WTC11 (cell line): ENCODE measurements around the gene KIAA0930. TPM values are rescaled to one million over a fixed set of nuclear protein-coding genes. Genes with fewer than 3 reads are reported as not detected.

Experiments used
- ATAC-seq: fragments of 200-7000 bp; cut with Tn5 transposase; 2 replicates; pipeline ENCODE4 v1.10.0; 2021; ENCODE audit warnings: mild to moderate bottlenecking, moderate library complexity
- CTCF ChIA-PET: fragments of 300-600 bp; sonication (Branson Sonifier 250); formaldehyde crosslinking; loops from one replicate; lab custom pipeline; 2021; ENCODE audit warnings: antibody characterized with exemption; lab: Charles Lee
- POLR2A ChIA-PET: fragments of 350-600 bp; sonication (Branson Sonifier 250); formaldehyde crosslinking; loops from one replicate; lab custom pipeline; 2021; ENCODE audit warnings: antibody characterized with exemption; lab: Charles Lee
- DNase-seq: peaks from one replicate; pipeline ENCODE4 v3.0.0; 2021; ENCODE audit warnings: low spot score
- H3K27ac Mint-ChIP-seq: 2 replicates; pipeline ENCODE4 v1.8.0; 2021; ENCODE audit warnings: mixed read lengths
- H3K27me3 Mint-ChIP-seq: 2 replicates; pipeline ENCODE4 v1.8.0; 2021; ENCODE audit warnings: low read depth, mild to moderate bottlenecking, moderate library complexity, mixed read lengths
- H3K36me3 Mint-ChIP-seq: 2 replicates; pipeline ENCODE4 v1.8.0; 2021; ENCODE audit warnings: mixed read lengths
- H3K4me1 Mint-ChIP-seq: 2 replicates; pipeline ENCODE4 v1.8.0; 2022; ENCODE audit warnings: mixed read lengths
- H3K4me3 Mint-ChIP-seq: 2 replicates; pipeline ENCODE4 v1.8.0; 2021; ENCODE audit warnings: mild to moderate bottlenecking, moderate library complexity, mixed read lengths
- H3K9me3 Mint-ChIP-seq: 2 replicates; pipeline ENCODE4 v1.8.0; 2021; ENCODE audit warnings: mixed read lengths
- AFF4 ChIP-seq: sonication (generic); formaldehyde crosslinking; IDR thresholded peaks from 2 replicates; pipeline ENCODE4 v1.8.1; 2023; ENCODE audit warnings: mild to moderate bottlenecking, missing genetic modification reagents, borderline replicate concordance
- ETV6 ChIP-seq: sonication (generic); formaldehyde crosslinking; IDR thresholded peaks from 2 replicates; pipeline ENCODE4 v1.8.1; 2022; ENCODE audit warnings: mild to moderate bottlenecking, missing genetic modification reagents
- JUN ChIP-seq: sonication (generic); formaldehyde crosslinking; IDR thresholded peaks from 2 replicates; pipeline ENCODE4 v1.8.0; 2023; ENCODE audit warnings: mild to moderate bottlenecking, missing genetic modification reagents
- SMAD4 ChIP-seq: sonication (generic); formaldehyde crosslinking; IDR thresholded peaks from 2 replicates; pipeline ENCODE4 v1.8.0; 2022; ENCODE audit warnings: mild to moderate bottlenecking, missing genetic modification reagents
- SOX15 ChIP-seq: fragments of 250-450 bp; sonication (Bioruptor Pico); IDR thresholded peaks from 2 replicates; pipeline ENCODE4 v1.9.0; 2021; ENCODE audit warnings: mild to moderate bottlenecking
- SP1 ChIP-seq: sonication (generic); formaldehyde crosslinking; conservative IDR thresholded peaks from 2 replicates; pipeline ENCODE4 v1.8.1; 2022; ENCODE audit warnings: missing genetic modification reagents
- STAT6 ChIP-seq: sonication (generic); formaldehyde crosslinking; conservative IDR thresholded peaks from 2 replicates; pipeline ENCODE4 v1.8.1; 2023; ENCODE audit warnings: mild to moderate bottlenecking, low read depth, missing genetic modification reagents, moderate library complexity
- TP53 ChIP-seq: sonication (generic); formaldehyde crosslinking; IDR thresholded peaks from 2 replicates; pipeline ENCODE4 v1.8.1; 2023; ENCODE audit warnings: mild to moderate bottlenecking, missing genetic modification reagents
- ZBTB21 ChIP-seq: sonication (generic); formaldehyde crosslinking; IDR thresholded peaks from 2 replicates; pipeline ENCODE4 v1.8.1; 2023; ENCODE audit warnings: mild to moderate bottlenecking, missing genetic modification reagents, borderline replicate concordance
- ZNF138 ChIP-seq: sonication (generic); formaldehyde crosslinking; conservative IDR thresholded peaks from 2 replicates; pipeline ENCODE4 v1.8.1; 2022; ENCODE audit warnings: mild to moderate bottlenecking, moderate library complexity, missing genetic modification reagents
- ZSCAN18 ChIP-seq: fragments of 250-450 bp; sonication (Bioruptor Pico); IDR thresholded peaks from 2 replicates; pipeline ENCODE4 v2.1.2; 2022; ENCODE audit warnings: mild to moderate bottlenecking, moderate library complexity
- total RNA-seq: library from RNA; stranded (reverse); gene quantifications from 3 replicates; pipeline ENCODE4 v1.2.3, GENCODE V29; 2021
- TF ChIP-seq, protein P1 (sequence below): sonication (generic); formaldehyde crosslinking; IDR thresholded peaks from 2 replicates; pipeline ENCODE4 v1.8.1; 2022; ENCODE audit warnings: mild to moderate bottlenecking, moderate library complexity, missing genetic modification reagents
- TF ChIP-seq, protein P2 (sequence below): sonication (generic); formaldehyde crosslinking; IDR thresholded peaks from 2 replicates; pipeline ENCODE4 v1.8.0; 2022; ENCODE audit warnings: mild to moderate bottlenecking, missing genetic modification reagents

KIAA0930 gene
- total RNA-seq, 1 experiment from 2014 or later, result 62.1 TPM

GRCh38 chr22:45263463-45264269, 23.0 kb upstream of the KIAA0930 start (continued):
- TF ChIP-seq, protein P1, sequence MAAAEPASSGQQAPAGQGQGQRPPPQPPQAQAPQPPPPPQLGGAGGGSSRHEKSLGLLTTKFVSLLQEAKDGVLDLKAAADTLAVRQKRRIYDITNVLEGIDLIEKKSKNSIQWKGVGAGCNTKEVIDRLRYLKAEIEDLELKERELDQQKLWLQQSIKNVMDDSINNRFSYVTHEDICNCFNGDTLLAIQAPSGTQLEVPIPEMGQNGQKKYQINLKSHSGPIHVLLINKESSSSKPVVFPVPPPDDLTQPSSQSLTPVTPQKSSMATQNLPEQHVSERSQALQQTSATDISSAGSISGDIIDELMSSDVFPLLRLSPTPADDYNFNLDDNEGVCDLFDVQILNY (CRISPR knock-in tag), result 0 out of 2 replicates have a peak, but pooled peaks have one; percentile 40

GRCh38 chr22:45262931-45263462, 22.3 kb upstream of the KIAA0930 start:
- no peak overlapping the region for H3K4me3 Mint-ChIP-seq
- H3K27ac Mint-ChIP-seq, result no peak overlapping the region
- POLR2A ChIA-PET, result no interaction called here

DNA sequence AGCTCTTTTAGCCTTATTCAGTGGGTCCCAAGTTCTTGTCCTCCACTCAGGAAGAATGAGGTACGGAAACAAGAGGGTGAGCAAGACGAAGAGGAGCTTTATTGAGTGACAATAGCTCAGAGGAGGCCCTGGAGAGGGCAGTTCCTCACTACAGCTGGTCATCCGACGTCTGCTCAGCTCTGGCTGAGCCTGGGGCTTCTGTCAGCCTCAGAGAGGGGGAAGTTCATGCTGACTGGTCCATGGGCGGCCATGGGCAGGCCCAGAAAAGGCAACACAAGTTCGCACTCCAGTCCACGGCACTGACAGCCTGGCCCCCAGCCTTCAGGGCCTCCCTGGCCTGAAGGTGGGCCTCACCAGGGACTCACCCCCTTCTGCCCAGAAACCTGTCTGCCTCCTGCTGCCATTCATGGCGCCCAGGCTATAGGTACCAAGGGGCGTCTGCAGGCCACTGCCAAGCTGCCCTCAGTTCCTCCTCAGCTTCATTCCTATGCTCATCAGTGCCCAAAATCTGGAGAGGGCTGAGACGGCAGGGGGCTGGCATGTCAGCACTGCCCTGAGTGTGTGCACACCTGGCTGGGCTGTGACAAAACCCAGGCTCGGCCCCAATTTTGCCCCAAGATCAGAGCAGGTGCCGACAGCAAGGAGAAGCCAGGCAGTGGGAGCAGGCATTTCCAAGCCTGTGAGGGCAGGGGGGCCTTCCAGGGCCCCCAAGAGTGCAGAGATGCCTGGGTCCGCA, 21.7 kb upstream of the KIAA0930 start:
- CTCF ChIA-PET, result interaction anchor here (0.9 to 3.1 kb wide), 3 partner anchors 54 to 179 kb away, joined by 3 to 12 read pairs (median 3); no protein-coding TSS in a partner anchor
- peaks cover 7% of the 10 kb centered on the region for H3K9me3 Mint-ChIP-seq
- H3K36me3 Mint-ChIP-seq, result peaks cover 3% of the 10 kb centered on the region; the same call in 1 of the 2 replicates
- DNase-seq (no peak), ATAC-seq (no peak)
- POLR2A ChIA-PET, result no interaction called here
- TF ChIP-seq ZSCAN18 (CRISPR knock-in tag), result no peak
- TF ChIP-seq ZBTB21 (CRISPR knock-in tag), result no peak
- peaks cover 25% of the 10 kb centered on the region for H3K27me3 Mint-ChIP-seq
- H3K4me3 Mint-ChIP-seq, result no peak overlapping the region
- H3K4me1 Mint-ChIP-seq, result peaks cover 14% of the 10 kb centered on the region
- no peak overlapping the region for H3K27ac Mint-ChIP-seq

More at GRCh38 chr22:45262931-45263462, 22.3 kb upstream of the KIAA0930 start:
- DNase-seq (no peak), ATAC-seq (no peak)
- Mint-ChIP-seq H3K27me3 (peaks cover 25% of the 10 kb centered on the region), H3K36me3 (peaks cover 2% of the 10 kb centered on the region; the same call in 1 of the 2 replicates), H3K4me1 (peaks cover 14% of the 10 kb centered on the region)
- TF ChIP-seq SOX15 (CRISPR knock-in tag) (no peak), STAT6 (CRISPR knock-in tag) (no peak), SP1 (no peak)
- TF ChIP-seq, all 79 proteins: peak for 0
- H3K9me3 Mint-ChIP-seq, result peaks cover 2% of the 10 kb centered on the region
- CTCF ChIA-PET, result interaction anchor here (0.7 to 3.1 kb wide), 4 partner anchors 54 to 178 kb away, joined by 3 to 12 read pairs (median 3); no protein-coding TSS in a partner anchor

DNA sequence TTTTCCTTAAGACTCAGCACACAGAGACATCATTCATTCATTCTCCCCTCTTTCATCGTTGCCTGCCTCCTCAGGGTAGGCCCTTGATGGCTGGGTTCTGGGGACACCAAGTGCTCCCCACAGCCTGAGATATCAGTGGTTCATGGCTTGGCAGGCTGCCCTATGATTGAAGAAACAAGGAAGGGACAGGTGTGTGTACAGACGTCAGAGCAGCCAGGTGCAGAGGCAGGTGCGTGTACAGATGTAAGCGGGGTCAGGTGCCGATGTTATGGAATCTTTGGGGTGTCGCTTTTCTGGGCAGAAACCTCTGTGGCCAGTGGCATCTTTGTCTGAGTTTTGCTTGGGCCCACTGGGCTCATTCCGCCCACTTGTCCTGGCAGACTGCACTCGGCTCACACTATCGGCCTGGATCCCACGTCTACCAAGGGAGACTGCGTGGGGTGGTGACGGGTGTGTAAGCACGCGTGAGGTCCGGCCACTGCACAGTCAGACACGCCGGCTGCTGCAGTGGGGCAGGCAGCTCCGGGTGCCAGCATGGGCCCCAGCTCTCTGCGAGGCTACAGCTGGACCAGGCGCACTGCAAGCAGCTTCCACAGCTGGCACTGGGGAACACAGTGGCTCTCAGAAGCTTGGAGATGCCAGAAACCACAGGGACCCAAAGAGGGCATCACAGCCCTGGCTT, 20.9 kb upstream of the KIAA0930 start:
- ChIA-PET POLR2A (no interaction called here), CTCF (interaction anchor here (0.9 to 3.1 kb wide), 3 partner anchors 53 to 179 kb away, joined by 3 to 12 read pairs (median 3); no protein-coding TSS in a partner anchor)
- Mint-ChIP-seq H3K27ac (no peak overlapping the region), H3K27me3 (peaks cover 25% of the 10 kb centered on the region), H3K36me3 (peaks cover 3% of the 10 kb centered on the region; the same call in 1 of the 2 replicates), H3K9me3 (peaks cover 12% of the 10 kb centered on the region), H3K4me3 (no peak overlapping the region), H3K4me1 (peaks cover 9% of the 10 kb centered on the region)
- DNase-seq (no peak), ATAC-seq (no peak)
- TF ChIP-seq SMAD4, result no peak
- TF ChIP-seq, protein P2, sequence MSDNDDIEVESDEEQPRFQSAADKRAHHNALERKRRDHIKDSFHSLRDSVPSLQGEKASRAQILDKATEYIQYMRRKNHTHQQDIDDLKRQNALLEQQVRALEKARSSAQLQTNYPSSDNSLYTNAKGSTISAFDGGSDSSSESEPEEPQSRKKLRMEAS, result no peak
- no peak for TF ChIP-seq STAT6 (CRISPR knock-in tag)
- no peak for TF ChIP-seq JUN
- no peak for TF ChIP-seq TP53 (CRISPR knock-in tag)
- TF ChIP-seq ETV6, result no peak
- TF ChIP-seq AFF4, result no peak
- TF ChIP-seq ZNF138 (CRISPR knock-in tag), result no peak
